HepG2 (cell line): ENCODE results near the gene AJUBA. TPM values are rescaled to one million over a fixed set of nuclear protein-coding genes. Genes with fewer than 3 reads are reported as not detected.

Experiments used
- BATF2 ChIP-seq: sonication (generic); formaldehyde crosslinking; IDR thresholded peaks from 2 replicates; pipeline ENCODE4 v1.8.0; 2022; ENCODE audit warnings: mild to moderate bottlenecking, missing genetic modification reagents, moderate library complexity
- CBFB ChIP-seq: sonication (generic); formaldehyde crosslinking; IDR thresholded peaks from 2 replicates; pipeline ENCODE4 v1.4.0; 2020; ENCODE audit warnings: missing genetic modification reagents
- CHCHD3 ChIP-seq: sonication (generic); formaldehyde crosslinking; IDR thresholded peaks from 2 replicates; pipeline ENCODE4 v1.8.0; 2022; ENCODE audit warnings: mild to moderate bottlenecking, missing genetic modification reagents, moderate library complexity
- EP300 ChIP-seq, 3 experiments: sonication (generic) in 1 of 3; formaldehyde crosslinking in 1 of 3; IDR thresholded peaks; 2 replicates each; pipeline versions ENCODE4 v1.5.1 to v1.6.1; 2011 to 2020; ENCODE audit warnings: low read depth in 2 of 3, low read length in 2 of 3, borderline replicate concordance in 1 of 3, improper control_type of control experiment in 1 of 3, mild to moderate bottlenecking in 1 of 3, missing genetic modification reagents in 1 of 3, moderate library complexity in 1 of 3
- GABPA ChIP-seq, 2 experiments: IDR thresholded peaks; 2 replicates each; pipeline ENCODE4 v1.6.1; 2011 to 2016; ENCODE audit warnings: low read depth in 2 of 2, low read length in 1 of 2, missing biosample characterization in 1 of 2, missing genetic modification characterization in 1 of 2
- GRHL1 ChIP-seq: sonication (generic); formaldehyde crosslinking; conservative IDR thresholded peaks from 2 replicates; pipeline ENCODE4 v1.8.0; 2022; ENCODE audit warnings: missing genetic modification reagents
- HMGXB3 ChIP-seq: sonication (generic); formaldehyde crosslinking; IDR thresholded peaks from 2 replicates; pipeline ENCODE4 v1.4.0; 2020; ENCODE audit warnings: missing genetic modification reagents, borderline replicate concordance
- JUNB ChIP-seq: sonication (generic); formaldehyde crosslinking; IDR thresholded peaks from 2 replicates; pipeline ENCODE4 v1.8.0; 2022; ENCODE audit warnings: missing genetic modification reagents, mild to moderate bottlenecking, borderline replicate concordance
- MNT ChIP-seq: fragments of 450-650 bp; IDR thresholded peaks from 2 replicates; pipeline ENCODE4 v1.6.1; 2016
- MTA3 ChIP-seq: sonication (generic); formaldehyde crosslinking; IDR thresholded peaks from 2 replicates; pipeline ENCODE4 v1.4.0; 2020; ENCODE audit warnings: missing genetic modification reagents
- MXI1 ChIP-seq: IDR thresholded peaks from 3 replicates; pipeline ENCODE4 v1.6.1; 2012; ENCODE audit warnings: low read depth, low read length, inconsistent platforms, borderline replicate concordance
- NR3C1 ChIP-seq: sonication (generic); formaldehyde crosslinking; IDR thresholded peaks from 2 replicates; pipeline ENCODE4 v1.4.0; 2020; ENCODE audit warnings: missing genetic modification reagents
- PCBP2 ChIP-seq: fragments of 200-400 bp; formaldehyde crosslinking; optimal IDR thresholded peaks from 2 replicates; pipeline ENCODE3; 2018; ENCODE audit warnings: low read length, low read depth; ENCODE audit not compliant: poor library complexity, severe bottlenecking
- REXO4 ChIP-seq: sonication (generic); formaldehyde crosslinking; IDR thresholded peaks from 2 replicates; pipeline ENCODE4 v1.8.0; 2022; ENCODE audit warnings: missing genetic modification reagents, mild to moderate bottlenecking, borderline replicate concordance
- SAFB2 ChIP-seq: sonication (generic); formaldehyde crosslinking; IDR thresholded peaks from 2 replicates; pipeline ENCODE4 v1.5.1; 2020; ENCODE audit warnings: missing genetic modification reagents, low read depth, mild to moderate bottlenecking, borderline replicate concordance
- ZMYM3 ChIP-seq: sonication (generic); formaldehyde crosslinking; IDR thresholded peaks from 2 replicates; pipeline ENCODE4 v1.5.1; 2020; ENCODE audit warnings: mild to moderate bottlenecking, missing genetic modification reagents
- ZNF230 ChIP-seq: sonication (generic); formaldehyde crosslinking; IDR thresholded peaks from 2 replicates; pipeline ENCODE4 v1.4.0; 2020; ENCODE audit warnings: mild to moderate bottlenecking, missing genetic modification reagents
- ZNF563 ChIP-seq: sonication (generic); formaldehyde crosslinking; IDR thresholded peaks from 2 replicates; pipeline ENCODE4 v1.8.0; 2022; ENCODE audit warnings: mild to moderate bottlenecking, moderate library complexity, missing genetic modification reagents
- ZNF598 ChIP-seq: sonication (generic); formaldehyde crosslinking; IDR thresholded peaks from 2 replicates; pipeline ENCODE4 v1.5.1; 2020; ENCODE audit warnings: mild to moderate bottlenecking, missing genetic modification reagents, borderline replicate concordance
- ZNF703 ChIP-seq: sonication (generic); formaldehyde crosslinking; IDR thresholded peaks from 2 replicates; pipeline ENCODE4 v1.5.1; 2020; ENCODE audit warnings: missing genetic modification reagents, mild to moderate bottlenecking, moderate library complexity, borderline replicate concordance
- polyA plus RNA-seq, 8 experiments: library from polyadenylated mRNA; depleted of rRNA in 3 of 8; stranded (reverse) in 7 of 8; unstranded in 1 of 8; fragments of >200 nt; fragmentation: Illumina TruSeq in 4 of 8; extraction: Trizol in 4 of 8; gene quantifications; 2 replicates each; pipeline versions ENCODE4 v1.2.1 to v1.2.3, GENCODE V29; 2011 to 2016; ENCODE audit warnings: low read depth in 4 of 8, missing spikeins in 1 of 8, mixed read lengths in 1 of 8; ENCODE audit not compliant: insufficient read depth in 1 of 8
- total RNA-seq, 5 experiments: library from RNA; depleted of rRNA; stranded (reverse); fragments of >200 nt; fragmentation: Illumina TruSeq; extraction: Trizol; gene quantifications; 2 replicates each; pipeline ENCODE4 v1.2.3, GENCODE V29; 2016; ENCODE audit warnings: low read depth in 1 of 5

AJUBA gene
- total and polyA plus RNA-seq, 2 of the 13 experiments (the other 11 are each of a cell fraction or from before 2014, with no cell fraction given), result 157 to 241 TPM

GRCh38 chr14:22978981-22979671 lies 3.2 kb downstream of the AJUBA start (continued):
- TF ChIP-seq BATF2 (CRISPR knock-in tag) (no peak), JUNB (no peak), CHCHD3 (no peak), ZNF598 (CRISPR knock-in tag) (0 out of 2 replicates have a peak, but pooled peaks have one; percentile 67), ZNF703 (no peak), MTA3 (CRISPR knock-in tag) (no peak), NR3C1 (CRISPR knock-in tag) (no peak), HMGXB3 (peak; percentile 58; the same call in 1 of the 2 replicates), PCBP2 (no peak), REXO4 (no peak), CBFB (CRISPR knock-in tag) (peak; percentile 55; the same call in 1 of the 2 replicates), EP300 (IDR thresholded peaks at IDR 0.05; ENCODE audit: low read depth in 2 of 2, low read length in 2 of 2) (no peak), EP300 (CRISPR knock-in tag; IDR thresholded peaks at IDR 0.05; ENCODE audit: borderline replicate concordance) (peak; percentile 29; the same call in 1 of the 2 replicates), MNT (no peak), SAFB2 (CRISPR knock-in tag) (no peak), ZMYM3 (CRISPR knock-in tag) (0 out of 2 replicates have a peak, but pooled peaks have one; percentile 51), MXI1 (no peak), ZNF563 (CRISPR knock-in tag) (no peak), GRHL1 (CRISPR knock-in tag) (no peak), GABPA (IDR thresholded peaks at IDR 0.05; ENCODE audit: low read depth, low read length) (no peak), GABPA (CRISPR knock-in tag; IDR thresholded peaks at IDR 0.05; ENCODE audit: low read depth) (no peak), ZNF230 (CRISPR knock-in tag) (no peak)
